ENCODE data around the gene TNNC2.

DNA sequence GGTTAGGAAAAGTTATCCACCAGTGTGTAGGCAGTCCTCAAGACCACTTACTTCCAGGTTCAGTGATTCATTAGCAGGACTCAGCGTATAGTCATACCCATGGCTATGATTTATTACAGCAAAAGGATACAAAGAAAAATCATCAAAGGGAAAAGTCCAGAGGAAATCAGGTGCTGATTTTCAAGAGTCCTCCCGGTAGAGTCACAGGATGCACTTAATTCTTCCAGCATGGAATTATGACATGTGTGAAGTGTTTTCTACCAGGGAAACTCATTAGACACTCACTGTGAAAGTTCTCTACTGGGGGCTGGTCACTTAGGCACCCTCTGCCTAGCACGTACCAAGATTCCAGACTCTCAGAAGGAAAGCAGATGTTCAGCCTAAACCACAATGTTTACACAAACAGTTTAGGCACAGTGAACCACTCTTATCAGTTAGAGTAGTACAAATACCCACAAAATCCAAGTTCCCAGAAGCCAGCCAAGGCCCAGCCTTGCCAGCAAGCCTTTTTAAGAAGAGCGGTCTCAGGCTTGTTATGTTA lies 45.7 kb downstream of the TNNC2 start:
- no peak for TF ChIP-seq EZH2 (IDR thresholded peaks at IDR 0.05; ENCODE audit: insufficient read depth, poor library complexity, severe bottlenecking)
- TF ChIP-seq EZH2phosphoT487 (IDR thresholded peaks at IDR 0.05; ENCODE audit: insufficient read depth, low read depth) = peak; percentile 83; the same call in 1 of the 2 replicates

Measured in GM23248 (cell line).